Prostate gland (tissue), 2 donors: ENCODE measurements around the gene SLC17A6.

Experiments used
- CTCF ChIP-seq, 4 experiments: fragments of 200-600 bp in 2 of 4; fragments of 450-650 bp in 2 of 4; sonication (generic) in 2 of 4; IDR thresholded peaks; 1 replicate in 3 of 4; 2 replicates in 1 of 4; pipeline ENCODE4 v1.5.1; 2016 to 2019; ENCODE audit warnings: antibody characterized with exemption in 4 of 4, mild to moderate bottlenecking in 2 of 4, moderate library complexity in 2 of 4
- POLR2A ChIP-seq: fragments of 450-650 bp; IDR thresholded peaks from one replicate; pipeline ENCODE4 v1.6.1; 2016; ENCODE audit warnings: antibody characterized with exemption, mild to moderate bottlenecking
- POLR2AphosphoS5 ChIP-seq: sonication (generic); formaldehyde crosslinking; IDR thresholded peaks from one replicate; pipeline ENCODE4 v1.6.1; 2017; ENCODE audit warnings: antibody characterized with exemption

GRCh38 chr11:22317656-22318055 is 20.5 kb upstream of the SLC17A6 start:
- TF ChIP-seq CTCF (IDR thresholded peaks at IDR 0.05) (no peak), POLR2A (no peak), POLR2AphosphoS5 (no peak)
